ENCODE measurements around the gene KIRREL3.

KIRREL3 gene

DNA sequence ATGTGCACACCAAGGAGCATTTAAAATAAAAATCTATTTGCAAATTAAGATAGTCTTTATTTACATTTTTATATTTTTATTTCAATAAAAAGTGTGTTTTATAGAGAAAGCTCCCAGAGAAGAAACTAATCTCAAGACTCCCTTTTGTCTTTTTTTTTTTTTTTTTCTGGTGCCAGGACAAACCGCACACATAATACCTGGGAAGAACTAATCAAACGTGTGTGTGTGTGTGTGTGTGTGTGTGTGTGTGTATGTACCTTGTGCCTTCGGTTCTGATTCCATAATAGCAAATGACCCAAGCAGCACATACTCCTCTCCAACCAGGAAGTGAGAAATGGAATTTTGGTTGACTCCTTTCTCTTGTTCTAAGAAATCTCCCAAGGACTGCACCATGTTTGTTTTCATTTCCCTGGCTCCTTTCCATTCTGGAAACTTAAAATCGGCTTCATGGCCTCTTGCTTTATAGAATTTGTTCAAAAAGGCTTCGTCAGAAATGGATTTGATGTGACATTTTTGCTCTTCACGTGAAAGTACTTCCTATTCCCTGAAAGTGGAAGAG lies 579.8 kb downstream of the KIRREL3 start:
- DNase-seq (ENCODE audit: low read depth in 2 of 2), result no peak

DNA sequence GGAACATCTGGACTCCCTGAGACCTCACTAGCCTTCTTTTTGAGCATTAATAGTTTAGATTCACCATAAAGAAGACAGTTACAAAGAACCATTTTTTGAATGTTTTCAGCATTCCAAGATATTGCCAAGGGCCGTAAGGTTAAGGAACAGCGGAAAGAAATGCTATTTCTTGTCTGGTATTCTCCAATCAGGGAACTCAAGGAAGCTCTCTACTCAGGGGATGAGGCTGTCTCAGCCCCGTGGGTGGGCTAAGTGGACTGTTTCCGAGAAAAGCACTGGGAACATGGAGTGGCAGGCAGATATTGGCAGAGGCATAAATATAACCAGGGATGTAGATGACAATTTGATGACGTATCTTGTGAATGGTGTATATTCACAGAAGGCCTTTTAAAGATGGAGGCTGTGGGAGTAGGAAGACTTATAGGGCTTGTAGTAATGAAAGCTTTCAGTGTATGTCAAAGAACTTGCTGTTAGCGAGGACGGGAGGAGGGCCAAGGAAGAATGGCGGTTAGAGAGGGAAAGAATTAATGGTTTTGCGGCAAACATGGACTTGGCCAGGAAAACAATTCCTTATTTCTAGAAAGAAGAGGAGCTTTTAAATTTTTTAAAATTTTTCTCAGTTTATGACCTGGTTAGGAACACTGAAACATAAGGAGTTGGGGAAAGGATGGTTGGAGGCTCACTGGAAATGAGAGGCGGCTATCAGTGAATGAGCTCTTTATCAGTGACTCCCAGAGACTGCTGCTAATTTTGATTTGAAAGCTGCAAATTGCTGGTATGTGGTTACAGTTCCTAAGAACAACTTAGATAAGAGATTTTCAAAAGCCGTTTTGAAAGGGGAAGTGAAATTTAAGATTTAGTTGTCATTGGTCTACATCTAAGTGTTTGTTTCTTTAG lies 580.5 kb downstream of the KIRREL3 start:
- DNase-seq (ENCODE audit: low read depth in 2 of 2), result no peak

DNA sequence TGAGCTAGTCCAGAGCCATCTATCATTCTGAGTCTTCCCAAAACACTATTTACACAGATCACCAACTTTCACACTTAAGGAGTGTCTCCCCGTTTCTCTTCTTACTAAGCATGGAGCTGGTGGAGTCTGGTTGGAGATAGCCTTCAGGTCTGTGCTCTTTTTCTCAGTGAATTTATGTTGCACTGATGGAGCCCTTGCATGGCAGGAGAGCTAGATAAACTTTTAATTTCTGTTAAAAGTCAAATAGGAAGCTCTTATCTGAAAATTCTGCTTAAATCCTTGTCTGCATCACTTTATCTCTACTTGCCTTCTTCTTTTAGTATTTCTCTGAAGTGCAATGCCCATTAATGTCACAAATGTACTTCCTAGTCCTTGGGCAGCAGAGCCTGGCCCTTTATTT lies 581.7 kb downstream of the KIRREL3 start:
- no peak for DNase-seq (ENCODE audit: low read depth in 2 of 2)

DNA sequence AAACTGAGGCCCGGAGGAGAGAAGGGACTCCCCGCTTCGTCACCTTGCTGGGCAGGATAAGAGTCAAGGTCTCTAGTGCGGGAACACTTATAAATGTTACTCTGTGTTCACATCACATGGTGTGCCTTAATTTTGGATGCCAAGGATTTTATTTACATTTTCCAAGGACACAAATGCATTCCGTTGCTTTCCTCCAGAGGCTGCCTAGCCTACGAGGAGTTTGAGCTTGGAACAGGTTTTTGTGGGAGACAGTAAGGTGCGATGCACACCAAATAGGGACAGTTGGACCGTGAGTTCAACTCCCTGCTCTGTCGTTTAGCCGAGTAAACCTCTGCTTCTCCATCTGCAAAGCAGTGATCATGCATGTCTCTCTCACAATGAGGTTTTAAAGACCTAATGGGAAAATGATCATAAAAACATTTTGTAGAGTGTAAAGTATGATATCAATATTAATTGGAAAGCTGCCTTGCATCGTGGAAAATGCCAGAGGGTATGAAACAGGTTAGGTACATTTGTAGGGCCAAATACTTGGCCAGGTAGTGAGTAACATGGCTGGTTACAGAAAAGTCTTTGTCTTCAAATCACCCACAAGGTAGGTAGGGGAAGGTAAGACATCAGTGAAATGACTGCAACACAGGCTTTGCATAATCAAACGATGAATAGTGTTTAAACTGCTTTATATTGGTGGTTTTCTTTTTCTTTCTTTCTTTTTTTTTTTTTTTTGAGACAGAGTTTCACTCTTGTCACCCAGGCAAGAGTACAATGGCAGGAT lies 583.3 kb downstream of the KIRREL3 start:
- DNase-seq (ENCODE audit: low read depth in 2 of 2), result no peak

DNA sequence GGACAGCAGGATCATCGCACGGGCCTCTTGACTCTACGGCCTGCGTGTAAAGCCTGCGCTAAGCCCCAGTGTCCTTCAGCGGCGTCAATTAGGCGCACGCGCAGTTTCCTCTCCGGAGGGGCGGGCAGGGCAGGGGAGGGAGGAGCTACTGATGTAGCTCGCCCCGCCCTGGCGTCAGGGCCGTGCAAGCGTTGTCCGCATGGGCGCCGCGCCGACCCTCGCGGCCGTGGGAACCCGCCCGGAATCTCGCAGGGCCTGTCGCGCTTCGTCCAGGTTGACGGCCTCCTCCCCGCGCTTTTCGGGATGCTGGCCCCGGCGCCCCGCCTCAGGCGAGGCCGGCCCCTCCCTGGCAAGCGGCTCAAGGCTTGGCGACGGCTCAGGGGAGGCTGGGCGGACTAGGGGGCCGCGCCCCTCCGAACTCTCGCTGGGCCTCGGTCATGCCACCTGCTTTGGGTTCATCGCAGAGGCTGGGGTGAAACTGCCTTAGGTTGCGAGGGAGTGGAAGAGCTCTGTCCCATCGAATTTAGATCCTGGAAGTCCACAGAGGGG lies 584.0 kb downstream of the KIRREL3 start:
- peak; percentile 57 to 70 for DNase-seq (ENCODE audit: low read depth in 2 of 2)

DNA sequence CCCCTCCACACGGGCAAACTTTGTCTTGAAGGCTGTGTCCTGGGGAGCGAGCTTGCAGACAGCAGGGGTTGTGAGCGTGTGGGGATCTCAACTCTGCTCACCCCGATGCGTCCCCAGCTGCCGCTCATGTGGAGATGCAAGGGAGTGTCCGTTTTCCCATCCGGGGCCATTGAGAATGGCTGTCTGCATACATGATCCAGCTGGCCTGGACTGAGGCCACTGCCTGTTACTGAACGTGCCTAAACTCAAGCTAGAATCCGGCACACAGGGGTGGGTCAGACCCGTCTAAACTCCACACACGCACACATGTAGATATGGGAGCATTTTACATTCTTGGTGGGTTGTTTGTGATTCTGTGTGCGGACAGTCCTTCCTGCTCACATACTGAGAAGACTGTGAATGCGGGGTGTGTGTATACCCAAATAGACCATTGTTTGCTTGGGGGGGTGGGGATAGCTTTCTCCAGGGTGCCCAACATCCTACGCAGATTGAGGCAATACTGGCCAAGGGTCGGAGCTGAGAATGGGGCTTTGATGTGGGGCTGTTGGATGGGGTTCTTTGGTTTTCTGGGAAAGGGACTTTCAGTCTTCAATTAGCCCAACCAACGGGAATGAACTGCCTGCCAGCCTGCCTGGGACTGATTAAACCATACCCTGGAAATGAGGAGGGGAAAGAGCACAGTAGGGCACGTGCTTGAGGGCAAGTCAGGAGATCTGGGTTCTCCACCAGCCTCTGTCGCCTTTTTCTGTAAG lies 584.7 kb downstream of the KIRREL3 start:
- no peak for DNase-seq (ENCODE audit: low read depth in 2 of 2)

DNA sequence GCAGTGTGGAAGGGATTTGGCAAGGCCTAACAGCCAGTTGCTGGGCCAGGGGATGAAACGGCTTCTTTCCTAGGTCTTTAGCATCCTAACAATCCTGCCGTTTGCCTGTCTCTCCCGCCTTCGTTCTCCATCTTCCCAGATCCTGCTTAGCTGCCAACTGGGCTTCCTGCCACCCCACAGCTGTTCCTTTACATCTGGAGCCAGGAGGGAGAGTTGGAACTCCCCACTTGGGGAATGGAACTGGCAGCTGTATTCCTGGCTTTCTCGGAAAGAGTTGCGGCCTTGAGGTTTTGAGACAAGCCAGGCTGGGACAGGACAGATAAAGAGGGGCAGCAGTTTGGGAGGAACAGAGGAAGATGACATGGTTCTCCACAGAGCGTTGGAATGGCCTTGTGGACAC lies 585.4 kb downstream of the KIRREL3 start:
- DNase-seq (ENCODE audit: low read depth in 2 of 2), result no peak

DNA sequence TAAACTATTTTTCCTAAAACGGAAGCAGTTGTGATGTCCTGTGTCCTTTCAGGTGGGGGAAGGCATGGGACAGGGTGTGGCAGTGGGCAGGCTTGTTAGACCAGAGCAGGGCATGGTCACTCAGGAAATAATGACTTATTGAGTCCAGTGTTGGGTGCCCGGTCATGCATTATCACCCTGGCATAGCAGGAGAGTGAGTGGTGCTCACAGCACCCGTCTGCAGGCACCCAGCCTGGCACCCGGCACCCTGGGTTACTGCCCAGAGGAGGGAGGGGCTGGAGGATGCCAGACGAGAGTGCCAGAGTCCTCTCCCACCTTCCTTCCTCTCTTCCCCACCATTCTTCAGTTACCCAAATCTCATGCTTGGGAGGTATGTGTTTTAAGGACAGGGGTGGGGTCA lies 586.0 kb downstream of the KIRREL3 start:
- DNase-seq (ENCODE audit: low read depth in 2 of 2), result no peak

DNA sequence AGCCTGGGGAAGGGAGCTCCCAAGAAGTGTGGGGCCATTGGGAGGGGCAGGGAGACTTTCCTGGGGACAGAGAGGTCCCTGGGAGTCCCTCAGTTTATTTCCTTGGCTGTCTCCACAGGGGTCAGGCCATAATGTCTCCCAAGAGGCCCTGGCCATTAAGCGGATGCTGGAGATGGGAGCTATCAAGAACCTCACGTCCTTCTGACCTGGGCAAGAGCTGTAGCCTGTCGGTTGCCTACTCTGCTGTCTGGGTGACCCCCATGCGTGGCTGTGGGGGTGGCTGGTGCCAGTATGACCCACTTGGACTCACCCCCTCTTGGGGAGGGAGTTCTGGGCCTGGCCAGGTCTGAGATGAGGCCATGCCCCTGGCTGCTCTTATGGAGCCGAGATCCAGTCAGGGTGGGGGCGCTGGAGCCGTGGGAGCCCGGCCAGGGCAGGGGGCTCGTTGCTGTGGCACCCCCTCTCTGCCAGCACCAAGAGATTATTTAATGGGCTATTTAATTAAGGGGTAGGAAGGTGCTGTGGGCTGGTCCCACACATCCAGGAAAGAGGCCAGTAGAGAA lies 586.6 kb downstream of the KIRREL3 start:
- DNase-seq (ENCODE audit: low read depth in 2 of 2), result no peak

DNA sequence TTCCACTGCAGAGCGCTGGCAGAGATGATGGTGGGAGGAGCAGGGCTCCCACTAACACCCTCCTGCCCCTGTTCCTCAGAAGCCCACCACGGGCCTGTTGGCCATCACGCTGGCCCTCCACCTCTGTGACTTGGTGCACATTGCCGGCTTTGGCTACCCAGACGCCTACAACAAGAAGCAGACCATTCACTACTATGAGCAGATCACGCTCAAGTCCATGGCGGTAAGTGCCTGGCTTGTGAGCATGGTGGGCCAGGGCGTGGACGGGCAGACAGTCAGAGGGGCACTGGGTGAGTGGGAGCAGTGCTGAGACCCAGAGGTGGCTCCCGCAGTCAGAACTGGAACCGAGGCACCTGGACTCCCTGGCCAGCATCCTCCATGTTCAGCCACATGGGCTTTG lies 587.1 kb downstream of the KIRREL3 start:
- DNase-seq (ENCODE audit: low read depth in 2 of 2), result no peak

DNA sequence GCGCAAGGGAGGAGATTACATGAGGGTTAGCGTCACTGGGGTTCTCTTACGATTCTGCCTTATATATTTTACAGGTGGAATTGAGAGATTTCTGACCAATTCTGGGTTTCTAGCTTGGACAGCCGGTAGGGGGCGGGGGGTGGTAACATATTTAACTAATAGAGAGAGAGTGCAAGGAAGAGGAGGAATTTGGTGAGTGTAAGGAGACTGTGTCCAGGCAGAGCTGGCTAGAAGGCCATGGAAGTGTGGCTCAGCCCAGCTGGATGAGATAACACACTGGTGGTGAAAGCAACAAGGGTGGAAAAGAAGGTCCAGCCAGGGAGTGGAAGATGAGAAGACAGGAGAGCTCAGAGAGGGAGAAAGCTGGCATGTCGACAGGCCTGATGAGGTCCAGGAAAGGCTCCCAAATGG lies 588.6 kb downstream of the KIRREL3 start:
- DNase-seq (ENCODE audit: low read depth in 2 of 2), result no peak

DNA sequence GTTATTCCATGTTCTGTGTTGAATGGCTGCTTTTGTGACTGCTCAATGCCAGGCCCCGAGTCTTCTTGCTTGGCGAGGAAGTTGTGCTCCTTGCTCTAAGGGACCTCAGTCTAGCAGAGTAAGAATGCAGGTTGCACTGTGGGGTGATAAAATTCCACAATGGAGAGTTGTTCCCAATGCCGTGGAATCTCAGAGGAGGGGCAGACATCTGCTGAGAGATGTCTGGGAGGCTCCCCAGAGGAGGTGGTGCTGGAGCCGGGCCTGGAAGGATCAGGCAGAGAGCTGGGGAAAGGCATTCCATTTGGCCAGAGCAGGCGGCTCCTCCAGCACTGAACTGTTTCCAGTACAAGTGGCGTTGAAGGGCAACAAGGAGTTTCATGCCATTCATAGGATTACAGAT lies 589.9 kb downstream of the KIRREL3 start:
- no peak for DNase-seq (ENCODE audit: low read depth in 2 of 2)

DNA sequence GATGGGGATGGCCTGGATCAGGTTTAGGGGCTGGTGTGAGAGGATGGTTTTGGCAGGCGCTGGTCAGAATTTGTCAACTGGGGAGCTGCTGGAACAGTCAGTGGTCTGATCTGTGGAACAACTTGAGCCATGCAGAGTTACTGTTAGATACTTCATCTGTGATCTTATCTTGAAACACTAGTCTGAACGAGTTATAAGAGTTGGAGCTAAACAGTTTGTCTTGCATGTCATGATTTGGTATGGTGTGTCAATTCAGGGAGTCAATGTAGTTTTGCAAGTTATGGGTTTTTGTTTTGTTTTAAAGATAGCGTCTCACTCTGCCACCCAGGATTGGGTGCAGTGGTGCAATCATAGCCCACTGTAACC lies 591.0 kb downstream of the KIRREL3 start:
- no peak for DNase-seq (ENCODE audit: low read depth in 2 of 2)

DNA sequence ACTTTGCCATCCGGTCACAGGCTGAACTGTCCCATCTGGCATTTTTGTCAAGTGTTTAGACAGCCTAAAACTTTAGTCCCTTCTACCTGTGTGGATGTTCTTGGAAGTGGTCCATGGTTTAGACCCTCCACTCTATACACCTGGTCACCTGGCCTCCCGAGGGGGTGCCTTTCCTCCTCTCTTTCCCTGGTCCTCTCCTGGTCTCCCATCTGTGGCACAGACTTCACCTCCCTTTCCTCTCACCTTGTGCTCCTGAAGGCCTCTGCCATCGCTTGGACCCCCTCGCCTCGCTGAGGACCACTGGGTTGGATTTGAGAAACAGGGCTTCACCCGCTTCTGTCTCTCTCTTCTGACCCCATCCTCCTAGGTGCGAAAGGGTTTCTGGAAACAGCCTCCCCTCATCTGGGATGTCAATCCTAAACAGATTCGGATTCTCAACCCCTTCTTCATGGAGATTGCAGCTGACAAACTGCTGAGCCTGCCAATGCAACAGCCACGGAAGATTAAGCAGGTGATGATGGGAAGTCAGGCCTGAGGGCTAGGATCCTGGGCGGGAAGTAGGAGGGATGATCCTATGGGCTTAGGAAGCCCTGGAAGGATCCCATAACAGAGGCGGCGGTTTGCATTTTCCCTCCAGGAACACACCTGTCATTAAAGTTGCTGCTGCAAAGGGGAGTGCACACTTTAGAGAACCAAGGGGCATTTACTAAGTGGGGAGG lies 591.5 kb downstream of the KIRREL3 start:
- DNase-seq (ENCODE audit: low read depth in 2 of 2), result no peak

DNA sequence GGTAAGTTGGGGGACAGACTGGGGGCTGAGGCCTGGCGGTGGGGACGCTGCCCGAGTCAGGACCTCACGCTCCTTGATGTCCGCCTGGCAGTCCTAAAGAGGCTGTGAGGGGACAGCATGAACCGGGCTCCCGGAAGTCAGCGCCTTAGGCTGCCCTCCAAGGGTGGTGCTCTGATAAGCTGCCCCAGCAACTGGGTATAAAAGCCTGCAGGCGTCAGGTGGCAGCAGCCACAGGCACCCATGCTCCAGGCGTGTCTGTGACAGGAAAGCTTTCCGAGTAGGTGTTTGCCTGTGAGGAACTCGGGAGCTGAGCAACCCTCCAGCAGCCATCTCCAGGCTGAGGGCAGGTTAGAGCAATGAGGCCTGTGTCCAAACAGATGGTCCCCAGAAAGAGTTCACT lies 592.1 kb downstream of the KIRREL3 start:
- DNase-seq (ENCODE audit: low read depth in 2 of 2), result no peak

DNA sequence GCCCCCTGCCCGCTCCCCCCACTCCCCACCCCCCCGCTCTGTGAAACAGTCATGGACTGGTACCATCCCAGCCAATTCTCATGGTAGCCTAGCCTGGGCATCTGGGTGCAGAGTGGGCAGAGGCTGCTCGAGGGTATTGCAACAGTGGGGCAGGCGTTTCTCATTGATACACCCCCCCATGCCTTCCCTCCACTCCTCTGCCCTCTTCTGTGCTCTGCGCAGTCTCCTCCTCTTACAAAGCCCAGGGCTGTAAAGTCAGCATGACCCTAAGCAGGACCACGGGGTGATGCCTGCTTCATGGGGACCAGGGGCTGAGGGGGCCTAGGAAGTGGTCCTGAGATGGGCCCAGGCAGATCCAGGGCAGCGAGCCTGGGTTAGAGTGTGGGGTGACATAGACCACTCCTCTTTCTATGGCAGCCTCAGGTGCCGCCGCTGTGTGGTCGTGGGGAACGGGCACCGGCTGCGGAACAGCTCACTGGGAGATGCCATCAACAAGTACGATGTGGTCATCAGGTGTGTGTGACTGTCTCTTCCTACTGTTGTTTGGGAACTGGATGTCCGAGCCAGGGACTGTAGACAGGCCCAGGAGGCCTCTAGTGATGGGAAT lies 592.8 kb downstream of the KIRREL3 start:
- no peak for DNase-seq (ENCODE audit: low read depth in 2 of 2)

DNA sequence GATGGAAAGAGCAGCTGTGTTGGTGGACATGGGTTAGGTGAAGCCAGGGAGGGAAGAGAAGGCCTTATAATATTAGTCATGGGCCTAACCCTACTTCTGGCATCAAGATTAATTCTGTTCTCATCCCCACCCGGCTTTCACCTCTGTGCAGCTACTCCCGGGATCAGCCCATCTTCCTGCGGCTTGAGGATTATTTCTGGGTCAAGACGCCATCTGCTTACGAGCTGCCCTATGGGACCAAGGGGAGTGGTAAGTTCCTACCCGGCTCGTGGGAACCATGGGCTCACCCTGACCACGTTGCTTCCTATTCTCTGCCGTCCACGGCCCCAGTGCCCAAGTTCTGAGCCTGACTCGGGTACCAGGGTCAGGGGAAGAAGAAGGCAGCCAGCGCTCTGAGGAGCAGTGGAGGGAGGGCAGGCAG lies 593.5 kb downstream of the KIRREL3 start:
- no peak for DNase-seq (ENCODE audit: low read depth in 2 of 2)

DNA sequence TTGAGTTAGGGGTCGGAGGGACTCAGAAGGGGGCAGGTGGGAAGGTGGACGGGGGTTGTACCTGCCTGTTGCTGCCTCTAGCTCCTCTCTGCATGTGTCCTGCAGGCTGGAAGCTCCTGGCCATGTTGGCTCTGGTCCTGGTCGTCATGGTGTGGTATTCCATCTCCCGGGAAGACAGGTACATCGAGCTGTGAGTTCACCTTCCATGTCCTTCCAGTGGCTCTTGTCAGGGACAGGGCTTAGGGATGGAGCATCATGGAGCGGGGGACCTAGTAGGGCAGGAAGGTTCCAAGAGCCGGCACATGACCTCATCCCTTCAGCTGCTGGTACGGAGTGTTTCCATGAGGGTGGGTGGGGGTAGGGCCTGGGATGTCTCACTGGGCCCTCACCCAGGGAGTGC lies 594.2 kb downstream of the KIRREL3 start:
- no peak for DNase-seq (ENCODE audit: low read depth in 2 of 2)

DNA sequence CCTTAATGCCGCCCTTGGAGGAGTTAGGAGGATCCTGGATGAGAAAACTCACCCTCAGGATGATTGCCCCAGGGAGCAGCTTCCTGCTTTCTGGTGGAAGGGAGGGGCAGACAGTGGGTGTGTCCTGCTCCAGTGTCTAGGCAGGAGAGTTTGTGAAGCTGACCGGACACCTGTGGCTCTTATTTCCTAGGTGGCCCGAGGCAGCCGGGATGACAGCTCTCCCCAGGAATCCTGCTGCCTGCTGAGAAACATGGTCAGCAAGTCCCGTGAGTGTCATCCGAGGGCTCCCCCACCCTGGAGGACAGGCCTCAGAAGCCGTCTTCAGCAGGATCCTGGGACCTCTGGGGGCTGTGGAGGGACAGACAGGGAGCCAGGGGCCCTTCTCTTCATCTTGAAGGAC lies 594.7 kb downstream of the KIRREL3 start:
- no peak for DNase-seq (ENCODE audit: low read depth in 2 of 2)

DNA sequence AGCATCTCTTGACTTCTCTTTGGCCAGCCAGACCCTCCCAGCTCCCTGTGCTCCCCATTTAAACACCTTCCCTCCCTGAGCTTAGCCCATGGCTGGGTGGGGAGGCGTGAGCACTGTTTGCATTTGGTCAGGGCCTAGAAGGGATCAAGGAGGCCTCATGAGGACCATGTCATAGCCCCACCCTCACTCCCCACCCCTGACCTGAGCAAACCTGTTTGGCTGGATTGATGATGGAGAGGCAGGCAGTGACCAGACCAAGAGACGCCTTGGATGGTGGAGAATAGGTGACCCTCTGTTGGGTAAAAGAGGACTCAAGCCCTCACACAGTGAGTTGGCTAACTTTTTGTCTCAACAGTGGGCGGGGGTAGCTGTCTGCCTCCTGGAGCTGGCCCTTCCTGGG lies 595.2 kb downstream of the KIRREL3 start:
- DNase-seq (ENCODE audit: low read depth in 2 of 2), result no peak
